ENCODE measurements around the gene LAP3.
A peak's percentile ranks its signal among the peaks of the same experiment; 100 is the strongest.

The LAP3 gene

DNA sequence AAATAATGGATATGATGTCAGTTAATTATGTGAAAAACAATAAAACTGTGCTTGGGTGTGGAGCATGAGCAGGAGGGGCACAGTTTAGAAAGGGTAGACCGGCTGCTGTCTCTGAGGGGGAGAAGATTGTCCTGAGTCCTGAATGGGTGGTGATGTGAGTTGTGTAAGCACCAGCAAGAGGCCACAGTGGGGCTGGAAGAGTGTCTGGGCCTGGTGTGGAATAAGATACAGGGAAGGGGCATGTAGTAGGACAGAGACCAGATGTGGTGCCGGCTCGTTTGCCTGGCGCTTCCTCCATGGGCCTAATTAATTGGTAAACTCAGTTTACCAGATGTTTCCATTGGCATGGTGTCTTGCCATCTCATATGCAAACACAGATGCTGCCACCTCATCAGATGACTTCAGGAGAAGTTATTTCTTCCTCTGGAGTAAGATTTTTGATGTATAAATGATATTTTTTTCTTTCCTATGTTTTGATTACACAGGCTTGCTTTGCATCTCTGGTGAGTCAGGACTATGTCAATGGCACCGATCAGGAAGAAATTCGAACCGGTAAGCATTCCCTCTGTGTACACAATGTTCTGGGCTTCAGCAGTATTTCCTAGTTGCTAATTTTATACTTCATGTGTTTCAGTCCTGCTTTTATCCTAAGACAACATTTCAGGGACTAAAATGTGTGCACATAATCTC lies 42.6 kb downstream of the LAP3 start:
- DNase-seq: no peak

DNA sequence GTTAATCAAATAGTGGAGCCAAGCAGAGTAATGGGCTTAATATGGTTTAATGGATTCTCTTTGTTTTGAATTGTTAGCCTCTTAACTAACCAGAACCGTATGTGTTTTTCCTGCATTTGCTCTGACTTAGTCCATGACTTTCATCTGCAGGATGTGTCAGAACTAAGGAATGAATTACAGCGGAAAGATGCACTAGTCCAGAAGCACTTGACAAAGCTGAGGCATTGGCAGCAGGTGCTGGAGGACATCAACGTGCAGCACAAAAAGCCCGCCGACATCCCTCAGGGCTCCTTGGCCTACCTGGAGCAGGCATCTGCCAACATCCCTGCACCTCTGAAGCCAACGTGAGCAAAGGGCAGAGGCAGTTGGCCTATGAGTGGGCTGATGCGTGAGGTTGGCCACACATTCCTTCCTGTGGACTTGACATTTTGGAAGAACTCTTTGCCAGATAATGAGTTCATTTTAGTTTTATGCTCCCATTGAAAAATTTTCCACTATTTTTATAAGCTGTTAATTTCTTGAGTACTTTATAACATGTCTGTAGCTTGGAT lies 46.5 kb downstream of the LAP3 start:
- DNase-seq: no peak

DNA sequence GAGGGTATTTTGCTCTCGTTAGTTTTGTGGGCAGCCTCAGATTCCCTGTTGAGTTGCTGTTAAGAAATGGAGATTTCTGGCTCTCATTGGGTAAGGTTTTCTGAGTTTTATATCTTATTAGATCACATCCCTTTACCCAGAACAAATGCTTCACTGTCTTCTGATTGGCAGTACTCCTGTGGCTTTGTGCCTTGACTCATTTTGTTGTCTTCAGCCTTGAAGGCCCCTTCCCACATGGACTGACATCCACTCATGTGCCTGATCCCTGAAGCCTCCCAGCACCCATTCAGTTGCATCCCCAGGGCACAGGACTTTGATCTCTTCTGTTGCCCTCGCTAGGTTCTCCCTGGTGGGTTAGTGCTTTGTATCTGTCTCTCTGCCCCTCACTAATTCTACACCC lies 47.8 kb downstream of the LAP3 start:
- no peak for DNase-seq

DNA sequence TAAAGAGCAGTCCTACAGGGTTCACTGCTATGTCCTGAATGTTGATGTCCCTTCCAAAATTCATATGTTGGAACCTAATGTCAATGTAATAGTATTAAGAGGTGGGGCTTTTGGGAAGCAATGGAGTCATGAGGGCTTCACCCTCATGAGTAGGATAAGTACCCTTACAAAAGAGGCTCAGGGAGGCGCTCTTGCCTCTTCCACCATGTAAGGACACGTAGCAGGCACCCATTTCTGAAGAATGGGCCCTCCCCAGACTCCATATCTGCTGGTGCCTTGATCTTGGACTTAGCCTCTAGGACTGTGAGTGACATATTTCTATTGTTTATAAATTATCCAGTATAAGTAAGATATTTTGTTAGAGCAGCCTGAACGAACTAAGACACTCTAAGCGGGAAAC lies 53.2 kb downstream of the LAP3 start:
- DNase-seq: no peak

DNA sequence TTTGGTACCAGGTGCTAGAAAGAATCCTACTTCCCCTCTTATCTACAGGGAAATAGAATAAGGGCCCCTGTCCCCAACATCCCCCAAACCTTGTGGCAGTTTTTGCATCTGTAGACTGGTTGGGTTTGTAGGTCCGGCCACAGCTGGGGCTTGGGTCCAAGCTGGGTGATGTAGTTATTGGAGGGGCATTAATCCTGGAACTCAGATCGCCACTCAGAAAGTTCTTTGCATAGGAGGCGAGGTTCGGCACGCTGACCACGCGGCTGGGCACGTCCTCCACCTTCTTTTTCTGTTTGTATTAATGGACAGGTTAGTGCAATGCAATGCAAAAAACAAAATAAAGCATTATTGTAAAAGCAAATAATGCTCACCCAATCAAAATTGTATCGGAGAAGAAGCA lies 56.6 kb downstream of the LAP3 start:
- DNase-seq: no peak

DNA sequence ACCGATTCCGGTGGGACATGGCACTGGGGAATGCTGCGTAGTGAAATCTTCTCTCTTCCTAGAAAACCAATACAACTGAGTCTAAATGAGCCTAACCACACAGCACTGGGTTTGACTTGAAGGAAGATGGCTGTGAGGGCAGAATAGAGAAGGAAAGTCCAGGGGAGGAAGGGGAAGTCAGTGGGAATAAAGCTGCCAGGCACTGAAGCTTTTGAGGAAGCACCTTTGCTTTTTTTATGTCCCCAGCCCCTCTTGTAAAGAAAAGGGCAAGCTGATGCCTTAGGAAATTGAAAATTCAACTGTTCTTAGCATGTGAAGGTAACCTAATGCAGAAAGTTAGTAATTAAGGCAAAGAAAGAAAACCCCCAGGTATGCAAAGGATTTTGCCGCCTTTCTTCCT lies 58.1 kb downstream of the LAP3 start:
- DNase-seq: no peak

DNA sequence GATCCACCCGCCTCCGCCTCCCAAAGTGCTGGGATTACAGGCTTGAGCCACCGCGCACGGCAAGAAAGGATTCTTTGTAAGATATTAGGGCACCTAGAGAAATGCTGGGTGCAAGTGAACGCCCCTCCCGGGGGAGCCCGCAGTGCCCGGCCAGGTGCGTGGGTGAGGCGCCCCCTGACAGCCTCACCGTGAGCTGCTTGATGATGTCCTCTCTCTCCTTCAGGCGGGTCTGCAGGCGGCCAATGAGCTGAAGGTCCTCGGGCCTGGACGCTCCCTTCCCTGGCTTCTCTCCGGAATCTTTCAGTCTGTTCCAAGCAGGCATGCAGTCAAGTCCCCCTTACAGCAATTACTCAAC lies 59.3 kb downstream of the LAP3 start:
- no peak for DNase-seq

DNA sequence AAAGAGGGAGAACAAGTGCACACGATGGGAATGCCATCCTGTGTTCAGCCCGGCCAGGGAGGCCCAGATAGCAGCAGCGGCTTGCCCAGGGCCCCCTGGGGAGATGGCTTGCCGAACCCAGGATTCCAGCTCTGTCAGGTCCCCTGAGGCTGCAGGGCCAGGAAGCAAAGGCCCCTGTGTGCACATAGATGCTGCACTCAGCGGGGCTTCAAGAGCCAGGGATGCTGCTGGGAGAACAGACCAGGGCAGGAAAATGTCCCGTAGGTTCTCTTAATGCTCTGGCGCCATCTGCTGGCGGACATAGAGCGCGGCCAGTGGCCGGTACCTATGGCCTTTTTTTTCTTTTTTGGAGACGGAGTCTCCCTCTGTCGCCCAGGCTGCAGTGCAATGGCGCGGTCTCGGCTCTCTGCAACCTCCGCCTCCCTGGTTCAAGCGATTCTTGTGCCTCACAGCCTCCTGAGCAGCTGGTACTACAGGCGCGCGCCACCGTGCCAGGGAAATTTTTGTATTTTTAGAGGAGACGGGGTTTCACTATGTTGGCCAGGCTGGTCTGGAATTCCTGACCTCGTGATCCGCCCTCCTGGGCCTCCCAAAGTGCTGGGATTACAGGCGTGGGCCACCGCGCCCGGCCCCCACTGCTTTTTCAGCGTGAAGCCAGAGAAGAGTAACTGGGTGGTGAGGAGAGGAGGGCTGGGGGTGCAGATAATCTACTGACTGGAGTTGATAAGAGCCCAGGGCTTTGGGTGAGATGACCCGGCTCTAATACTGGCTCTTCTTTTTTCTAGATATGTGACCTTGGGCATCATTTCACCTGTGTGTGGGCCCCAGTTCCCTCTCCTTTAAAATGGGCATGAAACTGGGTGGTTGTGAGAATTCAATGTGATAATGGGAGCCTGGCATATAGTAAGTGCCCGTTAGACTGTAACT lies 60.0 kb downstream of the LAP3 start:
- peak; percentile 72 for DNase-seq

DNA sequence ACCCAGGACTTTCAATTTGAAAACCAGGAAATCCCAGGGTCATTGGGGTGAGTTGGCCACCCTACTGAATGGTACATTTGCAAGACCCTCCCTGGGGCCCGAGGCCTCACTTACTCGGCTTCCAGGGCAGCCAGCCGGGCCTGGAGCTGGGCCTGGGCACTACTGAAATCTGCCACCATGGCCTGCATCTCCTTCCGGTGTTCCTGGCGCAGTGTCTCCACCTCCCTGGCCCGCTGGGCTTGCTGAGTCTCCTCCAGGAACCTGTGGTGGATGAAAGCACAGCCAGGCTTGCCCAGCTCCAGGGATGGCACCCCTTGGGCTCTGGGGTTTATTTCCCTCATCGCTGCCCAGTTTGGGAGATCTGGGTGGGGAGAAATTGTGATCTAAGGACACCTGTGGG lies 62.1 kb downstream of the LAP3 start:
- no peak for DNase-seq

DNA sequence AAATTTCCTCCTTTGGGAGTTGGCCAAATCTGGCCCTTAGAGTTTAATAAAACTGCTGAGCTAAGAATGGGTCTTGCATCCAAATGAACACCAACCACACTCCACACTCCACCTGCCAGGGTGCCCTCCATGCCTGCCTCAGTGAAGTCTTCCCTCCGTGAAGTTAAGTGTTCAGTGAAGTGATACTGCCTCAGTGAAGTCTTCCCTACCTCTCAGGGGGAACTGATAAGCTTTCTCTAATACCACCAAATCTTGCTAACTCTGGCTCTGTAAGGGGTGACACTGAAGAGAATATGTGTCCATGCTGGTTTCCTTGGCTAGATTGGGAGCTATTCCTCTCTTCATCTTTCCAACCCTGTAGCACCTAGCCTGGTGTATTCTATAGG lies 65.4 kb downstream of the LAP3 start:
- no peak for DNase-seq

DNA sequence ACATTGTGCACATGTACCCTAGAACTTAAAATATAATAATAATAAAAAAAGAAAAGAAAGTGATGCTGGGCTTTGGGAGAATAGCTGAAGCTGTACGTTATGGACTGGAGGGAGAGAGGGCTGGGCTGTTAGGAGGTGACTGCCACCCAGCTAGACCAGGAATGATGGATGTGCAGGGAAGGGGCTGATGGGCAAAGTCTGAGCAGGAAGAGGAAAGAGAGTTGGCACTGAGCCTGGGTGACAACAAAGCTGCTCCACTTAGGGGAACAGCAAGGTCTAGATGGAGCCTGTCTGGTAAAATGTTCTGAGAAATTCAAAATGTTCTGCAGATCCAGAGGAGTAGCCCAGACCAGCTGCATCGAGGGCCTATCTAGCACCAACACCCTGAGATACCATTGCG lies 69.7 kb downstream of the LAP3 start:
- no peak for DNase-seq

DNA sequence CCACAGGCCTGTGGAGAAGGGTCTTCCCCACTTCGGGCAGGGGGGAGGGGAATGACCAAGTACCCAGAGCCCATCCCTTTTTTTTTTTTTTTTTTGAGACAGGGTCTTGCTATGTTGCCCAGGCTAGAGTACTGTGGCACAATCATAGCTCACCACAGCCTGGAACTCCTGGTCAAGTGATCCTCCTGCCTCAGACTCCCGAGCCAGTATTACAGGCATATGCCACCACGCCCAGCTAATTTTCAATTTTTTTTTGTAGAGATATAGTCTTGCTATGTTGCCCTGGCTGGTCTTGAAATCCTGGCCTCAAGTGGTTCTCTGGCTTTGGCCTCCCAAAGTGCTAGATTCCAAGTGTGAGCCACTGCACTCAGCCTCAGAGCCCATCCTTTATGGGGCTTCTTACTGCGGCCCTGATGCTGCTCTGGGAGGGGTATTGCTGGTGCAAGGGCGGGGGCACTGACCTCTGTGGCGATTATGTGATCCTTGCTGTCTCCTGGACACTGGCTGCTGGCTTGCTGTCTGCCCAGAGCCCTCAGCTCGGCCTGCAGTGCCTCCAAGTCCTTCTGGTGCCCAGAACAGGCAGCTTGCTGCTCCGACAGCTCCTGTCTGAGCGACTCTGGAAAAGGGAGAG lies 70.3 kb downstream of the LAP3 start:
- DNase-seq: no peak

DNA sequence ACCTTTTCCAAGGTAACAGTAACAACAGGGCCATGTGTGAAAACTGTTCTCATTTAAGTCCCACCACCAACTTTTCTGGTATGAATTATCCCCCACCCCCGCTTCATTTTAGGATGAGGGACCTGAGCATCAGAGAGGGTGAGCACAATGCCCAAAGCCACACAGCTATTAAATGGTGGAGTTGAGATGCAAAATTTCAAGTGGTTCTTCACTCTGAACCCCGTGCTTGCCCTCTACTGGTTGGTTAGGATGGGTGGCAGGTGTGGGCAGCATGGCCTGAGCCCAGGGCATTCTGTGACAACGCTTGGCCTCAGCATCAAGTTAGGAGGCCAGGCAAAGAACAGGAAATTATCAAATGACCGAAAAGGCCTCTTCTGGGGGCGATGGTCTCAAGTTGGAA lies 70.9 kb downstream of the LAP3 start:
- no peak for DNase-seq

DNA sequence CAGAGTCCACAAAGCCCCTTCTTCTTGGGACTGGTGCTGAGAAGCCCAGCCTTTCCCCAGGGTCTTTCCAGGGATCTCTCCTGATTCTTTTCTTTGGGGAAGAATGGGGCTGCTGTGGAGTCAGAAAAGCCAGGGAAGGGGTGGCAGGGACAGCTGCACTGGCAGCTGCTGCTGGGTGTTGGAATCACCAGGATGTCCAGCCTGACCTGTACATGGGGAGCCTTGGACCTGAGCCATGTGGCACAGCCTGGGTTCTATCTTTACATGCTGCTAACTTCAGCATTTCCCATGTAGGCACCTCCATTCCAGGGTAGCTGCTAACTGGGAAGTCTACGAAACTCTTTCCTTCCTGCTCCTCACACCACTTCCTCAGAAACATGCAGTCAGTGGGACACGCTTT lies 73.4 kb downstream of the LAP3 start:
- no peak for DNase-seq

DNA sequence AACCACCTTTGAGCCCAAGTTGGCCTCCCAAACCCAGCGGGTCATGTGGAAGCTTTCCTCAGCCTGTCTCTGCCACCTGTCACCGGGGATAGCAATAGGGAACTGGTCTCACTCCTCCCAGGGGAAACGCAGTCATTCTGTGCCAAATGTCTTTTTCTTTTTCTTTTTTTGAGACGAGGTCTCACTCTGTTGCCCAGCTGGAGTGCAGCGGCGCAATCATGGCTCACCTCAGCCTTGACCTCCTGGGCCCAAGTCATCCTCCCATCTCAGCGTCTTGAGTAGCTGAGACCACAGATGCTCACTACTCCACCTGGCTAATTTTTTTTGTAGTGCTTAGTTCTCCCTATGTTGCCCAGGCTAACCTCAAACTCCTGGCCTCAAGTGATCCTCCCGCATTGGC lies 77.7 kb downstream of the LAP3 start:
- no peak for DNase-seq

DNA sequence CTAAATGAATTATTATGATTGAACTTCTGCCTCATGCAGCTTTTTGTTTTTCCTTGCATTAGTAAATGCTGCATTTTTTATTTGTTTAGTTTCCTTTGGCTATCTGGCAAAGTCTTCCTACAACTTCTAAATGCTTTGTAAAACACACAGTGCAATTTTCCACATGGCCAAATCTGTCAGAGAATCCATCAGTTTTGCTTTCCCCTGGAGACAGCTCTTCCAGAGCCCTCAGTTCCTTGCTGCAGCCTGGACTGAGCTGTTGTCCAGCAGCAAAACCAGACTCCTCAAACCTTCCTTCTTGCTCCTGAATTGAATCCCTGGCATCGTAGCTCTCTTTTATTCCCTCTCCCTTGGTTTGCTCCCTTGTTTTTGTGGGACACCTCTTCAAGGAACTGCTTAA lies 80.1 kb downstream of the LAP3 start:
- DNase-seq: no peak

Measured in activated CD4-positive, alpha-beta T cell treated with anti-CD3 and anti-CD28 coated beads, Interleukin-2, amount 50 U/mL, for 1 hour (primary cell).